ENCODE measurements around the gene CCDC40. TPM values are rescaled to one million over a fixed set of nuclear protein-coding genes. Genes with fewer than 3 reads are reported as not detected.
A peak's percentile ranks its signal among the peaks of the same experiment; 100 is the strongest.

Gene CCDC40
- total and polyA plus RNA-seq, 2 of the 13 experiments (the other 11 are each of a cell fraction or from before 2014, with no cell fraction given) = 4.1 to 5.5 TPM

DNA sequence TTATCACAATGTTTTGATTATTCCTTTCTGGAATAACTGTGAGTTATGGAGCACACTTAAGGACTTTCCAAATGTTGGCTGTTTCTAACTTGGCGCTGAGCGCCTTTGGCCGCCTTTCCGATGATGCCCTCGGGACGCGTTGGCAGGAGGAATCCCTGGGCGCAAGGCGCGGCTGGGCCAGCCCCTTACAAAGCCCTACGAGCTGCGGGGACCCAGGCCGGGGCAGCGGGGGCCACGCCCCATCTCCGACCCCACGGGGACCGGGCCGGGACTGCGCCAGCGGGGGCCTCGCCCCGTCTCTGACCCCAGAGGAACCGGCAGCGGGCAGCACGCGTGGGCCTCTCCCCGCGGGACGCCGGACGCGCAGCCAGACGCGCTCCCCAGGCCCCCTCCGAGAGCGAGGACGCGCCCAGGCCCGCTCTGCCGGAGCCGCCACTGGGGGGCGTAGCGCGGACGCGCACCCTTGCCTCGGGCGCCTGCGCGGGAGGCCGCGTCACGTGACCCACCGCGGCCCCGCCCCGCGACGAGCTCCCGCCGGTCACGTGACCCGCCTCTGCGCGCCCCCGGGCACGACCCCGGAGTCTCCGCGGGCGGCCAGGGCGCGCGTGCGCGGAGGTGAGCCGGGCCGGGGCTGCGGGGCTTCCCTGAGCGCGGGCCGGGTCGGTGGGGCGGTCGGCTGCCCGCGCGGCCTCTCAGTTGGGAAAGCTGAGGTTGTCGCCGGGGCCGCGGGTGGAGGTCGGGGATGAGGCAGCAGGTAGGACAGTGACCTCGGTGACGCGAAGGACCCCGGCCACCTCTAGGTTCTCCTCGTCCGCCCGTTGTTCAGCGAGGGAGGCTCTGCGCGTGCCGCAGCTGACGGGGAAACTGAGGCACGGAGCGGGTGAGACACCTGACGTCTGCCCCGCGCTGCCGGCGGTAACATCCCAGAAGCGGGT is 64.8 kb downstream of the CCDC40 start, which contains the start of gene GAA (continued):
- no peak for TF ChIP-seq U2AF2 (IDR thresholded peaks at IDR 0.05; ENCODE audit: low read depth, low read length)
- TF ChIP-seq FIP1L1 (IDR thresholded peaks at IDR 0.05; ENCODE audit: borderline replicate concordance, insufficient read depth, low read depth, low read length) = no peak
- no peak for TF ChIP-seq SRF (IDR thresholded peaks at IDR 0.05; ENCODE audit: low read depth, low read length)
- no peak for TF ChIP-seq ZNF484 (CRISPR knock-in tag; IDR thresholded peaks at IDR 0.05; ENCODE audit: borderline replicate concordance, low read depth)
- TF ChIP-seq SNAPC5 (CRISPR knock-in tag; IDR thresholded peaks at IDR 0.05; ENCODE audit: borderline replicate concordance) = no peak
- no peak for TF ChIP-seq HMGA1 (CRISPR knock-in tag; conservative IDR thresholded peaks at IDR 0.05)
- TF ChIP-seq PAX8 (CRISPR knock-in tag; IDR thresholded peaks at IDR 0.05; ENCODE audit: borderline replicate concordance) = no peak
- TF ChIP-seq THRA (CRISPR knock-in tag; IDR thresholded peaks at IDR 0.05; ENCODE audit: borderline replicate concordance) = peak; percentile 22; the same call in 1 of the 2 replicates
- TF ChIP-seq KMT2B (CRISPR knock-in tag; IDR thresholded peaks at IDR 0.05) = peak; percentile 24
- no peak for TF ChIP-seq ZNF296 (CRISPR knock-in tag; conservative IDR thresholded peaks at IDR 0.05)
- TF ChIP-seq MEIS2 (CRISPR knock-in tag; IDR thresholded peaks at IDR 0.05) = peak; percentile 32; the same call in 1 of the 2 replicates
- peak; percentile 94 for TF ChIP-seq EEA1 (CRISPR knock-in tag; IDR thresholded peaks at IDR 0.05; ENCODE audit: borderline replicate concordance)
- TF ChIP-seq HES4 (CRISPR knock-in tag; IDR thresholded peaks at IDR 0.05; ENCODE audit: borderline replicate concordance) = peak; percentile 87
- no peak for TF ChIP-seq RARA (CRISPR knock-in tag; IDR thresholded peaks at IDR 0.05)
- TF ChIP-seq PAF1 (CRISPR knock-in tag; IDR thresholded peaks at IDR 0.05) = no peak
- TF ChIP-seq EP300 (IDR thresholded peaks at IDR 0.05; ENCODE audit: low read depth in 2 of 2, low read length in 2 of 2) = peak; percentile 12 to 73; a peak in 2 of 4 replicates
- no peak for TF ChIP-seq EP300 (CRISPR knock-in tag; IDR thresholded peaks at IDR 0.05; ENCODE audit: borderline replicate concordance)
- TF ChIP-seq GTF3A (CRISPR knock-in tag; conservative IDR thresholded peaks at IDR 0.05) = no peak
- no peak for TF ChIP-seq POGZ (CRISPR knock-in tag; IDR thresholded peaks at IDR 0.05)
- TF ChIP-seq, protein P1, sequence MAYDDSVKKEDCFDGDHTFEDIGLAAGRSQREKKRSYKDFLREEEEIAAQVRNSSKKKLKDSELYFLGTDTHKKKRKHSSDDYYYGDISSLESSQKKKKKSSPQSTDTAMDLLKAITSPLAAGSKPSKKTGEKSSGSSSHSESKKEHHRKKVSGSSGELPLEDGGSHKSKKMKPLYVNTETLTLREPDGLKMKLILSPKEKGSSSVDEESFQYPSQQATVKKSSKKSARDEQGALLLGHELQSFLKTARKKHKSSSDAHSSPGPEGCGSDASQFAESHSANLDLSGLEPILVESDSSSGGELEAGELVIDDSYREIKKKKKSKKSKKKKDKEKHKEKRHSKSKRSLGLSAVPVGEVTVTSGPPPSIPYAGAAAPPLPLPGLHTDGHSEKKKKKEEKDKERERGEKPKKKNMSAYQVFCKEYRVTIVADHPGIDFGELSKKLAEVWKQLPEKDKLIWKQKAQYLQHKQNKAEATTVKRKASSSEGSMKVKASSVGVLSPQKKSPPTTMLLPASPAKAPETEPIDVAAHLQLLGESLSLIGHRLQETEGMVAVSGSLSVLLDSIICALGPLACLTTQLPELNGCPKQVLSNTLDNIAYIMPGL (CRISPR knock-in tag; IDR thresholded peaks at IDR 0.05; ENCODE audit: borderline replicate concordance in 1 of 2, low read depth in 1 of 2) = peak; percentile 67 to 93
- TF ChIP-seq PHF8 (CRISPR knock-in tag; IDR thresholded peaks at IDR 0.05) = peak; percentile 76
- TF ChIP-seq CENPX (CRISPR knock-in tag; IDR thresholded peaks at IDR 0.05) = no peak
- TF ChIP-seq SMARCC2 (IDR thresholded peaks at IDR 0.05) = no peak
- TF ChIP-seq ZNF282 (IDR thresholded peaks at IDR 0.05; ENCODE audit: partially characterized antibody) = no peak
- TF ChIP-seq MIXL1 (CRISPR knock-in tag; IDR thresholded peaks at IDR 0.05) = no peak
- peak; percentile 92; the same call in 1 of the 2 replicates for TF ChIP-seq ZNF234 (CRISPR knock-in tag; conservative IDR thresholded peaks at IDR 0.05)
- no peak for TF ChIP-seq HOXA9 (CRISPR knock-in tag; IDR thresholded peaks at IDR 0.05; ENCODE audit: borderline replicate concordance)
- no peak for TF ChIP-seq CBX5 (CRISPR knock-in tag; IDR thresholded peaks at IDR 0.05; ENCODE audit: borderline replicate concordance)
- TF ChIP-seq RFX1 (IDR thresholded peaks at IDR 0.05) = no peak
